ENCODE measurements around the gene TFF2.

TFF2 gene

DNA sequence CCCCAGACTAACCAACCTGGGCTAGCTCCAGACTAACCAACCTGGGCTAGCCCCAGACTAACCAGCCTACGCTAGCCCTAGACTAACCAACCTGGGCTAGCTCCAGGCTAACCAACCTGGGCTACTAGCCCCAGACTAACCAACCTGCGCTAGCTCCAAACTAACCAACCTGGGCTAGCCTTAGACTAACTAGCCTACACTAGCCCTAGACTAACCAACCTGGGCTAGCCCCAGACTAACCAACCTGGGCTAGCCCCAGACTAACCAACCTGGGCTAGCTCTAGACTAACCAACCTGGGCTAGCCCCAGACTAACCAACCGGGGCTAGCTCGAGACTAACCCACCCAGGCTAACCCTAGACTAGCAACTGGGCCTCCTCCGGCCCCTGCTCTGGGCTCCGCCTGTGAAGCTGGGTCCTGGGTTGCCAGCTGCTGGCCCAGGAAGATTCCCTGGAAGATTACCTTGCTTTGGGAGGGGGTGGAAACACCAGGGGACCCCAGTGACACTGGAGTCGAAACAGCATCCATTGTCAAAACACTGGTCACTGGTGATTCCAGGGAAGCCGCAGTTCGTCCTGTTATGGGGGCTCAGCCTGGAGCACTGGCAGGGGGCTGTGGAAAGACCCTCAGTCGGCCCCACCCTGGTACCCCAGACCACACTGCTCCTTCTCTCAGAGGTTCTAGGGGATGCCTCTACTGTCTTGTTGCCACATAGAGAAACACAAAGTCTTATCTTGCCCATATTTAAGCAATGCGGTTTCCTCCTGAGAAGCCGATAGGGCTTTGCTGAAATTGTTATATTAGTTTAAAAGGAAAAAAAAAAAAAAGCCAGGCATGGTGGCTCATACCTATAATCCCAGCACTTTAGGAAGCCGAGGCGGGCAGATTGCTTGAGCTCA is 1.1 kb downstream of the TFF2 start:
- H3K27ac ChIP-seq = no peak overlapping the region

DNA sequence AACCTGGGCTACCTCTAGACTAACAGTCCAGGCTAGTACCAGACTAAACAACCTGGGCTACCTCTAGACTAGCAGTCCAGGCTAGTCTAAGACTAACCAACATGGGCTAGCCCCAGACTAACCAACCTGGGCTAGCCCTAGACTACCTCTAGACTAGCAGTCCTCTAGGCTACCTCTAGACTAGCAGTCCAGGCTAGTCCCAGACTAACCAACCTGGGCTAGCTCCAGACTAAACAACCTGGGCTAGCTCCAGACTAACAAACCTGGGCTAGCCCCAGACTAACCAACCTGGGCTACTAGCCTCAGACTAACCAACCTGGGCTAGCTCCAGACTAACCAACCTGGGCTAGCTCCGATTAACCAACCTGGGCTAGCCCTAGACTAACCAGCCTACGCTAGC is 2.0 kb downstream of the TFF2 start:
- TF ChIP-seq, protein P1, sequence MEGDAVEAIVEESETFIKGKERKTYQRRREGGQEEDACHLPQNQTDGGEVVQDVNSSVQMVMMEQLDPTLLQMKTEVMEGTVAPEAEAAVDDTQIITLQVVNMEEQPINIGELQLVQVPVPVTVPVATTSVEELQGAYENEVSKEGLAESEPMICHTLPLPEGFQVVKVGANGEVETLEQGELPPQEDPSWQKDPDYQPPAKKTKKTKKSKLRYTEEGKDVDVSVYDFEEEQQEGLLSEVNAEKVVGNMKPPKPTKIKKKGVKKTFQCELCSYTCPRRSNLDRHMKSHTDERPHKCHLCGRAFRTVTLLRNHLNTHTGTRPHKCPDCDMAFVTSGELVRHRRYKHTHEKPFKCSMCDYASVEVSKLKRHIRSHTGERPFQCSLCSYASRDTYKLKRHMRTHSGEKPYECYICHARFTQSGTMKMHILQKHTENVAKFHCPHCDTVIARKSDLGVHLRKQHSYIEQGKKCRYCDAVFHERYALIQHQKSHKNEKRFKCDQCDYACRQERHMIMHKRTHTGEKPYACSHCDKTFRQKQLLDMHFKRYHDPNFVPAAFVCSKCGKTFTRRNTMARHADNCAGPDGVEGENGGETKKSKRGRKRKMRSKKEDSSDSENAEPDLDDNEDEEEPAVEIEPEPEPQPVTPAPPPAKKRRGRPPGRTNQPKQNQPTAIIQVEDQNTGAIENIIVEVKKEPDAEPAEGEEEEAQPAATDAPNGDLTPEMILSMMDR (conservative IDR thresholded peaks at IDR 0.05) = no peak
- H3K27ac ChIP-seq = no peak overlapping the region

More for the DNA sequence above, 1.1 kb downstream of the TFF2 start:
- TF ChIP-seq, protein P1 (conservative IDR thresholded peaks at IDR 0.05) = no peak

DNA sequence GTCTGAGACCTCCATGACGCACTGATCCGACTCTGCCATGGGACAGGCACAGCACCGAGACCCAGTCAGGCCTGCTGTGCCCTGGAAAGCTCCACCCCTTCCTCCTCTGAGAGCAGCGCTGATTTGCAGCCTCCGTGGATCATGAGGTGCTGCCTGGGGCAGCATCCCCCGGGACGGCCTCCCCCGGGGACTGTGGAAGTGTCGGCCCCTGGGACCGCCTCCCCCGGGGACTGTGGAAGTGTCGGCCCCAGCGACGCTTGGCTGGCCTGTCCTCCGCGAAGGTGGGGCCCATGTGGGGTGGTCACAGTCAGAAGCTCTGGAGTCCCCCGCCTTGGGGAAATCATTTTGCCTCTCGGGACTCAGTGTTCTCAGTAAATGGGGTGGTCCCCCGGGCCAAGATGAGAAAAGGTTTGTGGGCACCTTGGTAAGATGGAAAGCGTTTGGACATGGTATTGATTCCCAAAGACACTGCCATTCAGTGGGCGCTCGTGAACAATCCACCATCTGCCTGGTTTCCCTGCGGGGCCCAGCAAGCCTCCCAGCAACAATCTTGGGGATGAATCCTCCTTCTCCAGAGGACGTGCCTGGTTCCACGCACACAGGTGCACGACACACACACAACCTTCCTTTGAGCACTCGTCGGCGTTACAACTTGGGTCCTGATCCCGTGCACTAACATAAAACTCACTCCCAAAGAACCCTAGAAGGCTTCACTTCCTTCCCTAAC is 3.0 kb downstream of the TFF2 start:
- no peak overlapping the region for H3K27ac ChIP-seq
- TF ChIP-seq, protein P1 (conservative IDR thresholded peaks at IDR 0.05) = no peak

DNA sequence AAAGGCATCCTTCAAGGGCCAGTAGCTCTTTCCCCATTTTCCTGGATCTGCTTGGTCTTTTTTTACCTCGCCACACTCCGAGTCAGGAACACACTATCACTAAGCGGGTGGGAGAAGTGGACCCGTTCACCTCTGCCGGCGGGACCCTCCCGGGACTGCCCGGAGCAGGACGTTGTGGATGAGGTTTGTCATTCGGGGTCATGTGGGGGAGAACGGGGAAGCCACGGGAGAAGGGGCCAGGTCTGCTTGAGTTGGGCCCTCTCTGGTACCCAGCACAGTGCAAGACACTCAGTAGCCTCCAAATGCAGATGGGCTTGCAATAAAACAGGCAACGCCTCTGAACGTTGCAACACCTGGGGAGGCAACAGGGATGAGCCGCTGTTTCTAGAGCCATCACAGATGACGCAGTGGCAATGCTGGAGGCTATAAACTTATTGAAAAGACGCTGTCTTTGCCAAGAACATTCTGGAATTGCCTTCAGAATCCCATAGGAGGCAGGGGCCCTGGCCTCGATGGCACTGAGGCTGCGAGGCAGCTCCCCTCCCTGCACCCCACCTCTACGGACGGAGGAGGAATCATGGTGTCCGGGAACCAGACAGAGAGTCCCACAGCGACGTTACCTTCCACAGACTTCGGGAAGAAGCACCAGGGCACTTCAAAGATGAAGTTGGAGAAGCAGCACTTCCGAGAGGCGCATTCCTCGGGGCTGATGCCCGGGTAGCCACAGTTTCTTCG is 3.8 kb downstream of the TFF2 start:
- no peak overlapping the region for H3K27ac ChIP-seq
- TF ChIP-seq, protein P1 (conservative IDR thresholded peaks at IDR 0.05) = no peak

DNA sequence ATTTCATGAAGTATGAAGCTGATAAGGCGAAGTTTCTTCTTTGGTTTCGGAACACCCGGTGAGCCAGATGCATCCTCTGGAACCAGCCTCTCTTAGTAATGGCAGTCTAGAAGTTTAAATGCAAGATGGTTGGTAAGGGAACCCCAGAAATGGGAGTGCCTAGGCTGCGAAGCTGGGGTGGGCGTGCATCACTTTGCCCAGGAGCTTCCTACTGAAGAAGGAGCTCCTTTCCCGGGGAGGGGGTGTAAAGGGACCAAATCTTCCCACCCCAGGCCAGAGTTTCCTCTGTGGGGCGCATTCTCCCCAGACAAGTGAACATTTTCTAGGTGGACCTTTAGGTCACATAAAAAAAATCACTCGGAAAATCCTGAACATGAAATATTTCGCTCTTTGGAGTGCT is 4.4 kb downstream of the TFF2 start:
- no peak overlapping the region for H3K27ac ChIP-seq
- TF ChIP-seq, protein P1 (conservative IDR thresholded peaks at IDR 0.05) = no peak

DNA sequence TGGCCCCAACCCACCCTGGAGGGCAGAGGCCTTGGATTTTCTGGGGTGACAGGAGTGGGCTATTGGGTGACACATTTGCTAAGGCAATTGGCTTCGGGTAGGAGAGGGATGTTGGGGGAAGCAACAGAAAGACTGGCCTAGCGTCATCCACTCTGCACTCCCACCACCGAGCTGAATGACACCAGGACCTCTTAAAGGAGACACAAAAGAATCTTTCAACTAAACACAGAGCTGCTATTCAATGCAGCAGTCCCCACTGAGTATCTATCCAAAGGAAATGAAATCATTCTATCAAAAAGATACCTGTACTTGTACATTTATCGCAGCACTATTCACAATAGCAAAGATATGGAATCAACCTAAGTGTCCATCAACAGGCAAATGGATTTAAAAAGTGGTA is 6.2 kb downstream of the TFF2 start:
- H3K27ac ChIP-seq = no peak overlapping the region
- TF ChIP-seq, protein P1 (conservative IDR thresholded peaks at IDR 0.05) = no peak

All from VCaP (cell line).